Epithelial cell of proximal tubule (primary cell): ENCODE results near the gene ST3GAL5. TPM values are rescaled to one million over a fixed set of nuclear protein-coding genes. Genes with fewer than 3 reads are reported as not detected.
"Not testable (repeated sequence)": the region's sequence is repeated elsewhere in the genome, so short reads cannot be mapped to it uniquely, and the experiment has no call there.

Experiments
- DNase-seq: peaks from one replicate; pipeline ENCODE4 v3.0.0-alpha.2; 2011; ENCODE audit warnings: low read depth
- H3K4me3 ChIP-seq: 2 replicates; pipeline ENCODE4 v1.5.1; 2011; ENCODE audit warnings: low read depth, mild to moderate bottlenecking, low read length
- CTCF ChIP-seq: conservative IDR thresholded peaks from 2 replicates; pipeline ENCODE4 v1.5.1; 2012; ENCODE audit warnings: low read depth, mild to moderate bottlenecking, low read length
- total RNA-seq: library from RNA; depleted of rRNA; stranded (reverse); fragments of >200 nt; gene quantifications from 2 replicates; pipeline ENCODE4 v1.2.3, GENCODE V29; 2015

The ST3GAL5 gene
- total RNA-seq, 1 donor from 2014 or later, result 8.7 TPM

GRCh38 chr2:85933753-85934594 lies 45.2 kb upstream of the ST3GAL5 start:
- DNase-seq, result no peak
- TF ChIP-seq CTCF, result no peak
- no peak overlapping the region for H3K4me3 ChIP-seq

GRCh38 chr2:85931151-85931550 lies 42.4 kb upstream of the ST3GAL5 start:
- H3K4me3 ChIP-seq, DNase-seq: not testable (repeated sequence)

GRCh38 chr2:85930129-85931124 lies 41.6 kb upstream of the ST3GAL5 start:
- no peak for DNase-seq
- H3K4me3 ChIP-seq, result no peak overlapping the region

GRCh38 chr2:85929096-85930050 lies 40.6 kb upstream of the ST3GAL5 start:
- no peak for DNase-seq
- H3K4me3 ChIP-seq, result no peak overlapping the region
- no peak for TF ChIP-seq CTCF

More at GRCh38 chr2:85930129-85931124, 41.6 kb upstream of the ST3GAL5 start:
- TF ChIP-seq CTCF, result no peak

- TF ChIP-seq CTCF, result no peak
- H3K4me3 ChIP-seq, result no peak overlapping the region
- DNase-seq, result no peak
Measured at GRCh38 chr2:85926931-85927661, 38.3 kb upstream of the ST3GAL5 start.

- TF ChIP-seq CTCF, result no peak
- DNase-seq, result no peak
- no peak overlapping the region for H3K4me3 ChIP-seq
Measured at GRCh38 chr2:85926526-85926925, 37.7 kb upstream of the ST3GAL5 start.
